Thoracic aorta endothelial cell (primary cell): ENCODE data around the gene NQO1. TPM values are rescaled to one million over a fixed set of nuclear protein-coding genes. Genes with fewer than 3 reads are reported as not detected.

ENCODE experiments used
- total RNA-seq: library from RNA; depleted of rRNA; stranded (reverse); fragments of >200 nt; gene quantifications from 2 replicates; pipeline ENCODE4 v1.2.3, GENCODE V29; 2012

Gene NQO1
- total RNA-seq = 675 and 727 TPM in 2 replicates

DNA sequence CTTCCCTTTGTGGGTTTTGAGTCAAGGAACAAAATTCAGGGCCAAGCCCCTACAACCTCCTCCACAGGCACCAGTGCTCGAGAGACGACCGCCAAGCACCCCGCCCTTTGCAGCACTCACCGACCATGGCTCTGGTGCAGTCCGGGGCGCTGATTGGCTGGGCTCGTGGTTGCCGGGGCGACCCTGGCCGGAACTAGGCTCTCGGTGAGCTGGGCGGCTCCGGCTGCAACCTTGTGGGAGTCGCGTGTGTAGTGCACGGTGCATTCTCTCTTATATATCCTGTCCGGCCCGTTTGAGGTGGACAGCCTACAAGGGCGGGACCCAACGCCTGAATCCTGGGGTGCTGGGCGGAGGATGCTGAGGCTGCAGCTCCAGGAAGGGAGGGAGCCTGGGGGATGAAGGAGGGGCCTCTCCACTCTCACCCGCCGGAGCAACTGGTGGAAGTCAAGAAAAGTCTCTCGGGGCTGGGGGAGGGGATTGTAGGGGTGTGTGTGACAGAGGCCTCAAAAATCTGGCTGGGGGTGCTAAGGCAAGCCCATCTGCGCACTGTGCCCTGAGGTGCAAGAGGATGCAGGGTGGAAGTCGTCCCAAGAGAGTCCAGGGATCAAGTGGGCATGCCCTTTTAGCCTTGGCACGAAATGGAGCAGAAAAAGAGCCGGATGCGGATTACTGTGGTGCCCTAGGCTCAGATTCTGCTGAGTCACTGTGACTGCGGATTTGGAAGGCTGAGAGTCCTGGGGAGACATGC, at the start of gene NQO1:
Gene NQO1 (minus strand): TSS at position 248 of the 748 bp plus-strand sequence. CDS start 121 bp downstream, at position 127.

GRCh38 chr16:69761983-69762813, 35.8 kb upstream of the NQO1 start, which contains the start of gene WWP2:
WWP2 (plus strand) TSS chr16:69762332; CDS start chr16:69787011, 24,679 bp downstream.

DNA sequence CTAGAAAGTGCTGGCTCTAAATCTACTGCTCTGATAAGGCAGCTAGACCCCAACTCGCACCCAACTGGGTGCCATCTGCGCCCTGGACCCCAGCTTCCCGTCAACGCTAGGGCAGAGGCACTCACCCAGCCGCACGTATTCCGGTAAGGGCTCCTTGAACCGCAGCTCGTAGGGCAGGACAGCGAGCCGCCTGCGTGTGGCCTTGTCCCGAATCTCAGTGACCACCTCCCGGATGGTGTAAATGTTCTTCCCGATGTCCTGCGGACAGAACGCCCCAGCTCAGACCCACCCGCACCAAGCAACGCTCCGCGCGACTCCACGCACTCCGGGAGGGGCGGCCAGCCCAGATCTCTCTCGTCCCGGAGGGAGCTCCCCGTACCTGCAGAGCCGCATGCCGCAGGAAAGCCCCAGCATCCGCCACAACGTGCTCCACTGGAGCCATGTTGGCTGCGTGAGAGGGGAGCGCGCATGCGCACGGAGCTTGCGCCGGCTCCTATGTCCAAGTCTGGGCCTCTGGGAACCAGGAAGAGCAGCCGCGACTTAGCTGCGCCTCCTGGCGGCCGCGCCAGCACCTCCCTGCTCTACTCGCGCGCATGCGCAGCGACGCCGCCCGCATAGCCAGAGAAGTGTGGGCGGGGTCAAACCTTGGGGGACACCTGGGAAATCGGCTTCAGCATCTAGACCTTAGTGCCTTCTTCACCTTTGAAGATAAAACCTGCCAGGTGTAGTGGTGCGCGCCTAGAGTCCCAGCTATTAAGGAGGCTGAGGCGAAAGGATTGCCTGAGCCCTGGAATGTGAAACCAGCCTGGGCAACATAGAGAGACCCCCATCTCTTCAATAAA, 28.3 kb upstream of the NQO1 start, which contains the start of gene NOB1:
Gene NOB1 (minus strand): TSS at position 458 of the 842 bp plus-strand sequence. CDS start 16 bp downstream, at position 442.

Other genes with a start within 250 kb of the NQO1 start
- 49.0 and 56.0 TPM in 2 replicates for gene NFAT5, start 160.6 kb downstream of the NQO1 start, total RNA-seq
- gene NOB1, start 28.4 kb upstream of the NQO1 start, total RNA-seq = 43.2 and 48.4 TPM in 2 replicates
- gene WWP2, start 35.8 kb upstream of the NQO1 start, total RNA-seq = 36.3 and 36.7 TPM in 2 replicates
- 0.13 and 0.22 TPM in 2 replicates for gene CLEC18A, start 224.8 kb upstream of the NQO1 start, total RNA-seq